ENCODE results near the gene ZNF43. TPM values are rescaled to one million over a fixed set of nuclear protein-coding genes. Genes with fewer than 3 reads are reported as not detected.
A peak's percentile ranks its signal among the peaks of the same experiment; 100 is the strongest.
"Not testable (repeated sequence)": the region's sequence is repeated elsewhere in the genome, so short reads cannot be mapped to it uniquely, and the experiment has no call there.

Gene ZNF43
- 8.1 and 8.7 TPM in 2 replicates for total RNA-seq (2014; rRNA removed; shearing (Covaris generic))

DNA sequence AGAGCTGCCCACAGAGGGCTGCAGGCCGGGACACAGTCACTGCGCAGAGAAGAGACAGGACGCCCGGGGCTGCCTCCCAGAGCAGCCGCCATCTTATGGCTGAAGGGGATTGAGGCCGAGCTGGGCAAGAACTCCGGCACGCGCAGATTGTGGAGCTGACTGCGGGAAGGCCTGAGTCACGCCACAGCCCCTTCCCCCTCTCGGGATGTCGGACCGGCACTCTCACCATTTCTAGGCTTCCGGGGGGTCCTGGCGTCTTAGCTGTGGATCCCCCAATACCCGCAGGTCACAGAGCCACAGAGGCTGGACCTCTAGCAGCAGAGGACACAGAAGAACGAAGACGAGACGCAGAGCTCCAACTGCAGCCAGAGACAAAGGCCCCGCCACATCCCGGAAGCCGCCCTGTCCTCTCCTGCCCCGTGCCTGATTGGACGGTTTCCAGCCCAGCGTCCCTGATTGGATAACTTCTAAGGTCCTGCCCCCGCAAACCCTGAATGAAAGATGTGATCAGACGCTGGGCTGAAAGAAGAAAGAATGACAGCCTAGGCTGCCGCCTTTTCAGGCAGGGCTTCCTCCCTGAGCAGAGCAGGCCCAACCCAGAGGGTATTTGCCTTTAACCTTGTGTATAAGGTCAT lies at the start of gene ZNF43:
Gene ZNF43 (minus strand): TSS at position 373 of the 635 bp plus-strand sequence. CDS start 144 bp downstream, at position 229.
- DNase-seq (ENCODE audit: low read depth): peak; percentile 95

- DNase-seq (ENCODE audit: low read depth): not testable (repeated sequence)
Measured at GRCh38 chr19:21885516-21885915, 49.5 kb upstream of the ZNF43 start.

DNA sequence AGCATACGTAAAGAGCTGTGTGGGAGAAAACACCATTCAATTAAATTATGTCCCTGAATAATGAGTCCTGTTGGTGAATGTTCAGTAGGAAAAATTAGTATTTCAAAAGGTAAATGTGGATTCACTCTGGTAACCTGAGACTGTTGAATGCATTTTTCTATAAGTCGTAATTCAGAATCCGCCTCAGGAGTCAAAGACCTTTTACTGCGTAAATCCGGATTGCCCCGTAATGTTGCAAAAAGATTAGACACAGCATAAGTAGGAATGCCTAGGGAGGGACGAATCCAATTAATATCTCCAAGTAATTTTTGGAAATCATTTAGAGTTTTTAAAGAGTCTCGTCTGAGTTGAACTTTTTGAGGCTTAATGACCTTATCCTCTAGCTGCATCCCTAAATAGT lies 48.8 kb upstream of the ZNF43 start:
- DNase-seq (ENCODE audit: low read depth): not testable (repeated sequence)

GRCh38 chr19:21883516-21883915 lies 47.5 kb upstream of the ZNF43 start:
- no peak for DNase-seq (ENCODE audit: low read depth)

GRCh38 chr19:21880761-21881160 lies 44.8 kb upstream of the ZNF43 start:
- not testable (repeated sequence) for DNase-seq (ENCODE audit: low read depth)

GRCh38 chr19:21878646-21879045 lies 42.7 kb upstream of the ZNF43 start:
- DNase-seq (ENCODE audit: low read depth): no peak

DNA sequence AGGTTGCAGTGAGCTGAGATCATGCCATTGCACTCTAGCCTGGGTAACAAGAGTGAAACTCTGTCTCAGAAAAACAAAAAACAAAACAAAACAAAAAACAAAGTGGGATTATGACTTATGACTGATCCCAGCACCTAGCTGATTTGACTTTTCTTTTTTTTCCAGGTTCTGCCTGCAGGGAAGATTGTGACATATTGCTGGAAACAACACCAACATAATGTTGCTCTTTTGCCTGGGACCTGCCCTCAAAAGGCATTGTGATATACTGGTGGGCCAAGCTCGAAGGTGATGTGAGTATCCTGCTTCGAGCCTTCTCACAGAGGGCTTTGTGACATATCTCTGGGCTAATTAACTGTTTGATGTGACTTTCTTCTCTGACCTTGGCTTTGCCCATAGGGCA lies 42.0 kb upstream of the ZNF43 start:
- DNase-seq (ENCODE audit: low read depth): no peak

GRCh38 chr19:21876608-21877007 lies 40.6 kb upstream of the ZNF43 start:
- not testable (repeated sequence) for DNase-seq (ENCODE audit: low read depth)

DNA sequence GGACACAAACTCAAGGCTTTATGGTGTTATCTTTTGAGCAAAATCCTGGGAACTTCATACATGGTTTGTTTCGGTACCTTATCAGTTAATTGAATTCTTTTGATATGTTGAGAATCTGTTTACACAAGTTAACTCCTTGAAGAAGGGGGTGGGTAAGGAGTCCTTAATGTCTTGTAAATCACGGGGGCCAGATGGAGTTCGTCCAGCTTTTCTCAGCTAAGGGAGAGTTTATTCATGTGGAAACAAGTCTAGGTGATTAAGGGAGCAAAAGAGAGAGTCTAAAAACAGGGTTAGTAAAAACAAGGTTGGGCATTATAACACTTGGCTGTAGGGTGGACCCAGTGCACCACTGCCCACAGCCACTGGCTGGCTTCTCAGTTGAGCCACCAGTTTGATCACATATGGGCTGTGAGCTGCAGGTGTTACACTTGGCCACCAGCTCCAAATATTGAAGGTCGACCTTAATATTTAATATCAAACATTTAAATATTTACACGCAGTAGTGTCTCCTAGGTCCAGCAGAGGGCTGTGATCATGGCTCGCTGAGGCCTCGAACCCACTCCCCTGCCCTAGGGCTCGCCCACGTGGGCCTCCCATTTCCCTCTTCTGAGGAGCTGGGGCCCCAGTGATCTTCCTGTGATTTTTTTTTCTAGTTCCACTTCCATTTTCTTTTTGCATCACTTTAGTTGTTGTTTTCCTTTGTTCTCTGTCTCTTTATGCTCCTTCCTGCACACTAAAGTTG lies 21.0 kb upstream of the ZNF43 start:
- DNase-seq (ENCODE audit: low read depth): no peak

- peak; percentile 96 for DNase-seq (ENCODE audit: low read depth)
Measured at GRCh38 chr19:21851596-21852345, 15.8 kb upstream of the ZNF43 start.

- no peak for DNase-seq (ENCODE audit: low read depth)
Measured at GRCh38 chr19:21850656-21851255, 14.8 kb upstream of the ZNF43 start.

GRCh38 chr19:21848706-21849105 lies 12.7 kb upstream of the ZNF43 start:
- peak; percentile 61 for DNase-seq (ENCODE audit: low read depth)

GRCh38 chr19:21843081-21843480 lies 7.1 kb upstream of the ZNF43 start:
- no peak for DNase-seq (ENCODE audit: low read depth)

DNA sequence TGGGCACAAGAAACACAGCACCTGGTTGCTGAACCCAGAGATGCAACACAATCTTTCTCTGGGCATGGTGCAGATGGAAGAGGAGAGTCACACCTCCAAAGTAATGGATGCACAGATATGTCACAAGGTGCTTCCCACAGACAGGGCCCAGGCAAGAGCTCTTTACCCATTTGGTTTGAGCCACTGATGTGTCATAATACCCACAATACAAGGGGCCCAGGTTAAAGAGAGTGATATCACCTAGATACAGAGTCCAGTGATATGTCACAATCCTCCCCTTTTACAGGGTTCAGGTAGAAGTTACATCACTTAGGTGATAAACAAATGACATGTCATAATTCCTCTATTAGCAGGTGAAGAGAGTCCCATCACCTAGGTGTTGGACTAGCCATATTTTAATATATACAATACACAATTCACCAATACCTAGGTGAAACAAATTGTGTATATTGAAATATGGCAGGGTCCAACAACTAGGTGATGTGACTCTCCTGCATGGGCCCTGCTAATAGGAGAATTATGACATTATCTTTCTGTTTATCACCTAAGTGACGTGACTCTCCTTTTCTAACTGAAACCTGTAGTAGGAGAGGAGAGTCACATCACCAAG lies 5.6 kb upstream of the ZNF43 start:
- DNase-seq (ENCODE audit: low read depth): no peak

GRCh38 chr19:21841081-21841480 lies 5.1 kb upstream of the ZNF43 start:
- no peak for DNase-seq (ENCODE audit: low read depth)

GRCh38 chr19:21839976-21840375 lies 4.0 kb upstream of the ZNF43 start:
- DNase-seq (ENCODE audit: low read depth): no peak

DNA sequence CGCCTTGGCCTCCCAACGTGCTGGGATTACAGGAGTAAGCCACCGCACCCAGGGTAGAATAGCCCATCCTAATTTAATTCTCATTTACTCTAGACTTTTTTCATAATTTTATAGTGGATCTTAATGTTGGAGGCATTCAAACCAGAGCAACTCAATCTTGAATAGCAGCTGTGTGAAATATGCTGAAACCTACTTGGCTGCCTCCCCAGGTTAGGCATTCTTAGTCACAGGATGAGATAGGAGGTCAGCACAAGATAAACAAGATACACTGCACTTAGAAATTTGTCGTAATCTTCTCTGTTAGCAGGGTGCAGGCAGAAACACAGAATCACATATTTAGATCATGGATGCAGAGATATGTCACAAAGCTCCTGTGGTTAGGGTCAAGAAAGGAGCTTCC lies 2.7 kb upstream of the ZNF43 start:
- no peak for DNase-seq (ENCODE audit: low read depth)

DNA sequence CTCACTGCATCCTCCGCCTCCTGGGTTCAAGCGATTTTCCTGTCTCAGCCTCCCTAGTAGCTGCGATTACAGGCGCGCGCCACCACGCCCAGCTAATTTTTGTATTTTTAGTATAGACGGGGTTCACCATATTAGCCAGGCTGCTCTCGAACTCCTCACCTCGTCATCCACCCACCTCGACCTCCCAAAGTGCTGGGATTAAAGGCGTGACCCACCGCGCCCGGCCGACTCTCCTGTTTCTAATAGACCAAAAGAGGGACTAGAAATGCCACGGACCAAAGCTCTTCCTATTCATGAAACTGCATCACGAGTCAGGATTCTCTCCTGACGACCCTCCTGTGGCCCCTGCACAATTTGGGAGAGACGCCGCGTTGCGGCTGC lies 563 bp downstream of the ZNF43 start:
- DNase-seq (ENCODE audit: low read depth): peak; percentile 6

DNA sequence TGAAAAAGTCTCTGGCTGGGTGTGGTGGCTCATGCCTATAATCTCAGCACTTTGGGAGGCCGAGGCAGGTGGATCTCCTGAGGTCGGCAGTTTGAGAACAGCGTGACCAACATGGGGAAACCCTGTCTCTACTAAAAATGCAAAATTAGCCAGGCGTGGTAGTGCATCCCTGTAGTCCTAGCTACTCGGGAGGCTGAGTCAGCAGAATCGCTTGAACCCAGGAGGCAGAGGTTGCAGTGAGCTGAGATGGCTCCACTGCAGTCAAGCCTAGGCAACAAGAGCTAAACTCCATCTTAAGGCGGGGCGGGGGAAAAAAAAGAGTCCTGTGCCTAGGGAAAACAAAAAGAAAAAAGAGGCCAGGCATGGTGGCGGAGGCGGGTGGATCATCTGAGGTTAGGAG lies 2.2 kb downstream of the ZNF43 start:
- no peak for DNase-seq (ENCODE audit: low read depth)

GRCh38 chr19:21824679-21825078 lies 11.3 kb downstream of the ZNF43 start:
- DNase-seq (ENCODE audit: low read depth): no peak

DNA sequence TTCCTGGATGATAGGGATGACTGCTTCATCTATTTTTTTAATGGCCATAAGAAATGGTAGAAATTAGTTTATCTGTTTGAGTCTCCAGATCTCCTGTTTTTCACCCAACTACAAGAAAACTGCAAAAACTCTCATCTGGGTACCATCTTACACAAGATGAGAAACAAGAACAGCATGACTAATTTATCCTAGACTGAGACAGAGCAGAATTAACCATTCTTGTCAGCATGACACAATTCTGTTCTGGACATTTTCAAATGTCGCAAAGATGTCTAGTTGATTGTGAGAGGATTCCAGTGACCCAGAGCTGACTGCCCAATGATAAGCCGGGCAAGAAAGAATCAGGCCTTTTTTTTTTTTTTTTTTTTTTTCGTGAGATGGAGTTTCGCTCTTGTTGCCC lies 12.8 kb downstream of the ZNF43 start:
- no peak for DNase-seq (ENCODE audit: low read depth)

DNA sequence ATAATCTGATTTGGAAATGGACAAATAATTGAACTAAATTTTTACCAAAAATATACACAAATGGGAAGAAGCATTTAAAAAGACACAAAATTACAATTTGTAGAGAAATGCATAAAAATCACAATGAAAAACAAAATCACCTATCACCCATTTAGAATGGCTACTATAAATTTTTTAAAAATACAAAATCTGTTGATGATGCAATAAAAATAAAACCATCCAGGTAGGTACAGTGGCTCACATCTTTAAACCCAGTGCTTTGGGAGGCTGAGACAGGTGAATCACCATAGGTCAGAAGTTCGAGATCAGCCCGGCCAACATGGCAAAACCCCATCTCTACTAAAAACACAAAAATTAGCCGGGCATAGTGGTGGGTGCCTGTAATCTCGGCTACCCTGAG lies 23.5 kb downstream of the ZNF43 start:
- no peak for DNase-seq (ENCODE audit: low read depth)

Measured in Daoy (cell line).